WI38 (cell line): ENCODE data around the gene SMIM10L1.

Source experiments
- H3K4me3 ChIP-seq: 2 replicates; pipeline ENCODE4 v1.5.1; 2011; ENCODE audit warnings: low read depth, mild to moderate bottlenecking, control low read depth, low read length
- TF ChIP-seq, protein P1 (sequence below): IDR thresholded peaks from 2 replicates; pipeline ENCODE4 v1.5.1; 2012; ENCODE audit warnings: low read depth, mild to moderate bottlenecking, control low read depth, low read length

The SMIM10L1 gene

GRCh38 chr12:11158885-11159444 lies 12.0 kb upstream of the SMIM10L1 start:
- no peak overlapping the region for H3K4me3 ChIP-seq
- TF ChIP-seq, protein P1, sequence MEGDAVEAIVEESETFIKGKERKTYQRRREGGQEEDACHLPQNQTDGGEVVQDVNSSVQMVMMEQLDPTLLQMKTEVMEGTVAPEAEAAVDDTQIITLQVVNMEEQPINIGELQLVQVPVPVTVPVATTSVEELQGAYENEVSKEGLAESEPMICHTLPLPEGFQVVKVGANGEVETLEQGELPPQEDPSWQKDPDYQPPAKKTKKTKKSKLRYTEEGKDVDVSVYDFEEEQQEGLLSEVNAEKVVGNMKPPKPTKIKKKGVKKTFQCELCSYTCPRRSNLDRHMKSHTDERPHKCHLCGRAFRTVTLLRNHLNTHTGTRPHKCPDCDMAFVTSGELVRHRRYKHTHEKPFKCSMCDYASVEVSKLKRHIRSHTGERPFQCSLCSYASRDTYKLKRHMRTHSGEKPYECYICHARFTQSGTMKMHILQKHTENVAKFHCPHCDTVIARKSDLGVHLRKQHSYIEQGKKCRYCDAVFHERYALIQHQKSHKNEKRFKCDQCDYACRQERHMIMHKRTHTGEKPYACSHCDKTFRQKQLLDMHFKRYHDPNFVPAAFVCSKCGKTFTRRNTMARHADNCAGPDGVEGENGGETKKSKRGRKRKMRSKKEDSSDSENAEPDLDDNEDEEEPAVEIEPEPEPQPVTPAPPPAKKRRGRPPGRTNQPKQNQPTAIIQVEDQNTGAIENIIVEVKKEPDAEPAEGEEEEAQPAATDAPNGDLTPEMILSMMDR, result no peak

DNA sequence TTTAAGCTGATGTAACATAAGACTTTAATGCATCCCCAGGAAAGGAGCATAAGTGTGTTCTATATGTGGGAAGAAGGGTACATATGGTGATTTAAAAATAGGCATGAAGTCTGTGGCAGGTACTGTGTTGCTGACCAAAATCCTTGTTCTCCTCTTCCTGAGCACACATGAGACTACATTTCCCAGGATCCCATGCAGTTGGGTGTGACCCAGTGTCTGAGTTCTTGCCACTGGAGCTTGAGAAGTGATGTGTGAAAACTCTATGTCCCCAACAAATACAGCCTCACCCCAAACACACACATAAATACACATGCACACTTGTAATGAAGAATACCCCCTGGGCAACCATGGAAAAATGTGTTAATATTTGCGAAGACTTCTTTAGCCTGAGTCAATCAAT lies 8.5 kb upstream of the SMIM10L1 start:
- H3K4me3 ChIP-seq, result no peak overlapping the region
- TF ChIP-seq, protein P1, result no peak

- no peak overlapping the region for H3K4me3 ChIP-seq
- TF ChIP-seq, protein P1, result no peak
Measured at GRCh38 chr12:11164384-11164783, 6.6 kb upstream of the SMIM10L1 start.

- no peak overlapping the region for H3K4me3 ChIP-seq
- TF ChIP-seq, protein P1, result no peak
Measured at GRCh38 chr12:11166300-11166699, 4.7 kb upstream of the SMIM10L1 start.

GRCh38 chr12:11170810-11171144 lies 217 bp upstream of the SMIM10L1 start:
- H3K4me3 ChIP-seq, result peak overlapping the region; percentile 68
- TF ChIP-seq, protein P1, result no peak

- H3K4me3 ChIP-seq, result peak overlapping the region; percentile 68
- TF ChIP-seq, protein P1, result no peak
Measured at GRCh38 chr12:11171969-11172675, 1.1 kb downstream of the SMIM10L1 start.

GRCh38 chr12:11174022-11174421 lies 3.0 kb downstream of the SMIM10L1 start:
- TF ChIP-seq, protein P1, result no peak
- H3K4me3 ChIP-seq, result no peak overlapping the region
